ENCODE results near the gene CYP11A1.

CYP11A1 gene

DNA sequence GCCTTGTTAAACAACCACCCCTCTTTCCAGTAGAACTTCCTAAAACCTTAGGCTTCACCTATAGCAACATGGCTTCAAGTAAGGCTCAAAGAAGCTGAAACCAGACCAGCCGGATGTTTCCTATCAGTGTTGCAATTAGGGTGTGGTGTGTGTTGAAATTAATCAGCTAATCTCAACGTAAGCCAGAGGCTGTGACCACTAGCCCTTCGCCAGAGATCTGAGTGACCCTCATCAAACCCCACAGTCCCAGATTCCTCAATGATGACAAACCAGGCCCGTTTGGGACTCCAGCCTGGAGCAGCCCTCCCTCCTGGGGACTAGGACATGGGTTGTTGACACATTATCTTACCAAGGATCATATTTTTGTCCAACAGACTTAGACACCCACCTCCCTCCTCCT is 27.3 kb downstream of the CYP11A1 start:
- peak; percentile 81 for DNase-seq

DNA sequence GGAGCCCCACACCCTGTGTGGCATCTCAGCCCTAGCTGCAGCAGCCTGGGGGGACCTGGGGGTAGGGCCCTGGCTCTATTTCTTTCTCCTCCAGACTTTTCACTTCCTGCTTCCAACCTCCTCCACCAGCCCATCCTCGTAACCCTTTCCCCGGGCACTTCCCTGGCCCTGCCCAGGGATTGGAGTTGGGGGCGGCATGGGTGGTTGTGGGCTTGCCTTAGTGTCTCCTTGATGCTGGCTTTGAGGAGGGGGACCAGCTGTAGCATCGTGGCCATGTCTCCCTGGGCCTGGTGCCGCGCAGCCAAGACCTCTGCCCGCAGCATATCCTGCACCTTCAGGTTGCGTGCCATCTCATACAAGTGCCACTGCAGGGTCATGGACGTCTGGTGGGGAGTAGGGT is 28.1 kb downstream of the CYP11A1 start:
- DNase-seq = no peak

DNA sequence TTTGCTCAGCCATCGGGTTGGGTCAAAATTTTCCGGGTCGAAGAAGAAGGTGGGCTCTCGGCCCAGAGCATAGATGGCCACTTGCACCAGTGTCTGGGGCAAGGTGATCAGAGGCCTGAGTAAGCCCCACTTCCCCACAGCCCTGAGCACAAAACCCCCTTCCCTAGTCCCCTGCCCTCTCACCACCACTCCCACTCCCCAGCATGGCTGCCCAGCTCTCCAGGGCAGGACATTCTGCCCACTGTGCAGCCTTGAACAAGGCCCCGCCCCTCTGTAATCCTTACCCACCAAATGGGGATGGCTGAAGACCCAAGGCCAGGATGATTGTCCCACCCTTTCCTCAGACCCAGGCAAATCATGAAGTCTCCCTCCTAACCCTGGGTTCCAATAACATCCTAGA is 28.8 kb downstream of the CYP11A1 start:
- no peak for DNase-seq

DNA sequence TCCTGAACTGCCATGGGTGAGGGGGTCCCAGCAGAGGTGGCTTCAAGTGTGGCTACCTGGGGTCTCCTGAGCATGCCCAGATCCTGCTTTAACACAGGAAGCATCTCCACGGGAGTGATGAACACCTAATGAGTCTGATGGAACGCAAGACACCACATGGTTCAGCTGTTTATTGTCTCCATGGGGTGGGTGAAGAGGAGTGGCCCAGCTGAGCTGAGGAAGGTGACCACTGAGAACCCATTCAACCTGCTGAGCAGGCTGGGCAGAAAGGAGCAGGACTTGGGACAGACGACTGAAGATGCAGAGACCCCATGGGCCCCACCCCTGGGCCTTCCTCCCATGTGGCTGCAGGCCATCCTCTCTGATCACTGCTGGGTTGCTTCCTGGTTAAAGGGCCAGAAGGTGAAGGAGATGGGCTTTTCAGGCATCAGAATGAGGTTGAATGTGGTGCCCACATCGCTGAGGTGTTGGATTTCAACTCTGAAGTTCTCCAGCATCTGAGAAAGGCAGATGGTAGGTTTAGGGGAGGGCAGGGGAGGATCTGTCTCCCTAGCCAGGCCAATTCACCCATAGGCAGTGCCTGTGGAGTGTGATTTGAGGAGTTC is 29.7 kb downstream of the CYP11A1 start:
- no peak for DNase-seq

DNA sequence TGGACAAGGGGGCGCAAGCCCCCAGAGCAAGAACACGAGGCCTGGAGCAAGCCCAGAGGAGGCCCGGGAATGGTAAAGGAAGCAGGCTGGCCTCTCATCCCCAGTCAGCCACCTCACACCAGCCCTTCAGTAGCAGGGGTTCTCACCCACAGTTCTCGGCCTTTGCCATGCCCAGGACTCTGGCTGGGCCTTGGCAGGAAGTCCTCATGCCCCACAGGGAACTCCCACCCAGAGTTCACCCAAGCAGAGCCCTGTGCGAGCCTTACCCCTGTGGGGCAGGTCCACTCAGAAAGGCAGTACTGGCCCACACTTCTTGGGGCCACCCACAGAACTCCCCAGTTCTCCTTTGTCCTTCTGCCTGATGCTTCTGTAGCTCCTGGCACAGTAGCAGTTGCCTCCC is 30.3 kb downstream of the CYP11A1 start:
- no peak for DNase-seq

DNA sequence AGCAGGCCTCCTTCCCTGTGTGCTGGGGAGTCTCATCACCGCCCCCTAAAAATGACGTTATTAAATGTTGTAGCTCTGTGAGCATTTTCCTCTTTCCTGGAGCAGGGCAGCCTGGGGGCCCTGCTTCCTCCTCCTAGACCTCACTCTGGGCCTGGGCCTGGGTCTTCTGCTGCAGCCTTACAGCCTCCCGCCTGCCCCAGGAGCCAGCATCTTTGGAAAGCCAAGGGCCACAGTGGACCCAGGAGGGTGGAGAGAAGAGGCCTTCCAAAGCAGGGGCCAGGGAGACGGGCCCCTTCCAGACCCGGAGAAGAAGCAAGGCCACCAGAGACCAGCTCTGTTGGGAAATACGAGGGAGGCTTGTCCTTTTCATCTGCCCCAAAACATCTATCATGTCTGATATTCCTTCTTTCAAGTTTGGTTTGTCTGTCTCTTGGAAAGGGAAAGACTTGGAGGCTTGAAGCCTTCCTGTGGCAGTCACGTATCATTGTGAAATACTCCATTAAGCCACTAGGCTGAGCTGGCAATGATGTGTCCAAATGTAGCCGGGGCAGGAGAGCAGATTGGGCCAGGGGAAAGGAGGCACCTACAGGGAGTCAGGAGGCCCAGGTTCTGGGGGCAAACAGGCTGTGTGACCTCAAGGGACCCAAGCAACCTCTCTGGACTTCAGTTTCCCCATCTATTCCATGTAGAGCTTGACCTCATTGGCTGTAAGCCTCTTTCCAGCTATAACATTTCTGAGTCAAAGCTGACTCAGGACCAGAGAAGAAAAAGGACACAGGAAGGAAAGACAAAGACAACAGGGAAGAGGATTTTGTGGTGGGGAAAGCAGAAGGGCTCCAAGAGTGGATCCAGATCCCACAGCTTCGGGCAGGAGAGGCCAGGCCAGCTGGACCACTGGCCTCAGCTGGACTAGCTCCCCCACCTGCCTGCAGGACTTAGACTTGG is 31.1 kb downstream of the CYP11A1 start:
- no peak for DNase-seq

DNA sequence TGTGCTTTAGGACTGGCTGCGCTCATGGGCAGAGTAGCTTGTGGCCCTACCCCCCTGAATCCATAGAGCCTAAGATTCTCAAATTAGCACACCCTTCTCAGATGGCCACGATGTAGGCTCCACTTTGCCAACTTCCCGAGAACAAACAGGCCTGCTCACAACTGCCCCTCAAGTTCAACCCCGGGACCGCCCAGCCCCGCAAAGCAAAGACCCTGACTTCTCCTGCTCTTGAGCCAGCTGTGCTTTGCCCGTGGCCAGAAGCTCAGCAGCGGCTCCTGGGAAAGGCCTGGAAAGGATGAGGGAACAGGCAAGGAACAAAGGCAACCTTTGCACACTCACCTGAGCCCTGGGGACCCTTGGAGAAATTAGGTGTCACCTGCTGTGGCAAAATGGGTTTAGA is 32.0 kb downstream of the CYP11A1 start:
- DNase-seq = no peak

DNA sequence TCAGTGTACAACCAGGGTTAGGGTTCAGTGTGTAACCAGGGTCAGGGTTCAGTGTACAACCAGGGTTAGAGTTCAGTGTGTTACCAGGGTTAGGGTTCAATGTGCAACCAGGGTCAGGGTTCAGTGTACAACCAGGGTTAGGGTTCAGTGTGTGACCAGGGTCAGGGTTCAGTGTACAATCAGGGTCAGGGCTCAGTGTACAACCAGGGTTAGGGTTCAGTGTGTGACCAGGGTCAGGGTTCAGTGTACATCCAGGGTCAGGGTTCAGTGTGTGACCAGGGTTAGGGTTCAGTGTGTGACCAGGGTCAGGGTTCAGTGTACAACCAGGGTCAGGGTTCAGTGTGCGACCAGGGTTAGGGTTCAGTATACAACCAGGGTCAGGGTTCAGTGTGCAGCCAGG is 33.3 kb downstream of the CYP11A1 start:
- DNase-seq = no peak

DNA sequence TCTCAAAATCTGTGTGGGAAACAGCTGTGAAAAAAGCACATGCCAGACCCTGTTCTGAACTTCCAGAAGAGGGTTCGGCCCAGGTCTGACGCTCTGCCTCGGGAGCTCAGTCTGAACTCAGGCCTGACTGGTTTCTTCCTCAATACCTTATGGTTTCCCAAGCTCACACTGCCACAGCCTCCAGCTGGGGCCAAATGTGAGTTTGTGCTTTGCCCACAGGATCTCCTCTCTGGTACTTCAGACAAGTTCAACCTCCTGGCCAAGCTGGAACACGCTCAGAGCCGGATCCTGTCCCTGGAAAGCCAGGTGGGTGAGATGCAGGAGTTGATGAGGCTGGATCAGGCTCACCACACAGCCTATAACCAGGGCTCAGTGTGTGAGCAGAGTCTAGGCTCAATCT is 33.8 kb downstream of the CYP11A1 start:
- no peak for DNase-seq

DNA sequence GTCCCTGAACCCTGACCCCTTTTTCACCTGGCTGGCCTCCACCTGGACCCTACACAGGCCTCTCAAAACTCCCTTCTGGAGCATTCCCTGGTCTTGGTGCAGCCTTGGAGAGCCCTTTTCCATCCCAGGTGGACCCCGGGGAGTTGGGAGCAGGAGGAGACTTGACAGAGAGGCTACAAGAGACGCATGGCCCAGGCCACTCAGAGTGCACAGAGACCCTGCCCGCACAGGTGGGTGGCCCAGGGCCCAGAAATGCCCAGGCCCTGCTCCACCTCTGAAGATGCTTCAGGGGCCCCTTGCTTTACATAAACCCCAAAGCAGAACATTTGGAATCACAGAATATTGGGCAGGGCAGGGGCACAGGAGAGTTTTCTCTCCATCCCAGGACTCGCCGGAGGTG is 34.4 kb downstream of the CYP11A1 start:
- DNase-seq = no peak

DNA sequence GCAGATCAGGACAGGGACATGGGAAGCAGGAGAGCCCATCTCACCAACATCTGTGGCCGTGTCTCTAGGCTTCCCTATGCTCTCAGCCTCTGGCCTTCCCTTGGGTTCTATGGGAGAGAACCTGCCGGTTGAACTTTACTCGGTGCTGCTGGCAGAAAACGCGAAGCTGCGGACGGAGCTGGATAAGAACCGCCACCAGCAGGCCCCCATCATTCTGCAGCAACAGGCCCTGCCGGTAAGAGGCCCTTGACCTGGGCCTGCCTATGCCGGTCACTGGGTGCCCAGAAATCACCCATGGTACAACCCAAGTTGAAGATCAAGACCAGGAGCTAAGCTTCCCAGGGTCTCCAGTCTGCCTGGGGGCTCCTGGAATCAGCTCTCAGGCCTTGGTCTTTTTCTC is 34.8 kb downstream of the CYP11A1 start:
- DNase-seq = no peak

DNA sequence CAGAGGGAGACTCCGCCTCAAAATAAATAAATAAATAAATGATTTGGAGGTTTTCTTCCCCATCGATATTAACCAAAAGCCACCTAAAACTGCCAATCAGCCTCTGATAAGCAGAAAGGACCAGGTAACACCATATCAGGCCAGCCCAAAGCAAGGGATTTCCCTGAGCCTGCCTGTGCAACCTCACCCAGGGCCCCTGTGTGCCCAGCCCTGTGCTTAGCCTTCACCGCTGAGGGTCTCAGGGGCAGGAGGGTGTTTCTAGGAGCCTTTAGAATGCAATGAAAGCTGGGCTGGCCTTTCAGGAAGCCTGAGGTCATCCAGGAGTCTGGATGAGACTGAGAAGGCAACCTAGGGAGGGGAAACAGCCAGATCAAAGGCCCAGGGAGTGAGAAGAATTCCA is 35.4 kb downstream of the CYP11A1 start:
- DNase-seq = no peak

DNA sequence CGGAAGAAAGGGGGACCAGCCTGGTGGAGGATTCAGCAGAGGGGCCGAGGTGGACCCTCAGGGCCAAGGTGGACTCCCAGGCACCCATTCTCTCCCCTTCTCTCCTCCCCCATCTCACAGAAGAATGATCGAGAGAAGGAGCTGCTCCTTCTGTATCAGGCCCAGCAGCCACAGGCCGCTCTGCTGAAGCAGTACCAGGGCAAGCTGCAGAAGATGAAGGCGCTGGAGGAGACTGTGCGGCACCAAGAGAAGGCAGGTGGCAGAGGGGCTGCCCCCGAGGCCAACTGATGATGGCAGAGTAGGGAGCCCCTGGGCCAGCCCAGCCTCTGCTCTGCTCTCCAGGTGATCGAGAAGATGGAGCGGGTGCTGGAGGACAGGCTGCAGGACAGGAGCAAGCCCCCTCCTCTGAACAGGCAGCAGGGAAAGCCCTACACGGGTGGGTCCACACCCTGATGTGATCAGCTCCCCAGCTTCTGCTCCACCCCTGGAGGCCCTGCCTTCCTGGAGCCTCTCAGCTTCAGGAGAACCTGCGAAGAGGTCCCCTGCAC is 36.5 kb downstream of the CYP11A1 start:
- no peak for DNase-seq

DNA sequence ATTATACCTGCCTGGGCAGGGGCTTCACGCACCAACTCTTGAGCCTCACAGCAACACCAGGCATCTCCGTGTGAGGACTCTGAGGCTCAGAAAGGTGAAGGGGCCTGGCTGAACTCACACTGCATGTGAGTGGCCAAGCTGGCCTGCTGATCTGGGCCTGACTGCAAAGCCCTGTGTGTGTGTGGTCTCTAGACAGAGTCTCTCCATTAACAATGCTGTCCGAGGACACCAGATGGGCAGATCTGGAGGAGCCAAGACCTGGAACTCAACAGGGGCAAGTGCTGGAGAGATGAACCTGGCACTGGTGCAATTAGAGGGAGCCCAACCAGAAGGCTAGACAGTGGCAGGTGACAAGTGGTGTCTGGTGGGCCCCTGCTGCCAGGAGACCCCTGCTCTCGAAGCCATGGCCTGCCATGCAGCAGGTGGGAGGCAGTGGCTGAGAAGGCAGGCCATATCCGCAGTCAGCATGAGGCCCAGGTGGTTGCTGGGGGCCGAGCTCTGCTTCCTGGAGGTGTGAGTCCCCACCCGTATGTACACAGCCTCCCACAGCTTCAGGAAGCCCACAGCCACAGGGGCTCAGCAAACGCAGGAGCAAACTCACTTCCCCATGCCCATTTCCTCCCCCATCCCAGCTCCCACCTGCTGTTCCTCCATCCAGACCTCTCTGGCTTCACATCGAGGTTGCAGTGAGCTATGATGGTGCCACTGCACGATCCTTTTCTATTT is 39.0 kb downstream of the CYP11A1 start:
- DNase-seq = no peak

DNA sequence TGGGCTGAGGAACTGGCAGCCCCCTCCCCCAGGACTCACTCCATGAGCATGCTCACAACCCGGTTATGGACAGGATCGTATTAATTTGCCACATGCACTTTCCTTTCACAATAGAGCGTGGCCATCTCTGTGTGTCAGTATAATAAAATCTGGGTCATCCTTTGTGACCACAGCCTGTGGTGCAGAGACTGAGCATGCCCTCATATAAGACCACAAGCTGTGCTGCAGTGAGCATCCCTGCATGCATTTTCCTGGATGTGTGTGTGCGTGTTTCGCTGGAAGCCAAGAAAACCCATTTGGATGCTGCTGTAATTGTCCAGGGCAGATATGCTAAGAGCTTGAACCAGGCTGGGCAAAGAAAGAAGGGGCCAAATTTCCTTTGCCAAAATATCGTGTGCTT is 39.7 kb downstream of the CYP11A1 start:
- DNase-seq = no peak

DNA sequence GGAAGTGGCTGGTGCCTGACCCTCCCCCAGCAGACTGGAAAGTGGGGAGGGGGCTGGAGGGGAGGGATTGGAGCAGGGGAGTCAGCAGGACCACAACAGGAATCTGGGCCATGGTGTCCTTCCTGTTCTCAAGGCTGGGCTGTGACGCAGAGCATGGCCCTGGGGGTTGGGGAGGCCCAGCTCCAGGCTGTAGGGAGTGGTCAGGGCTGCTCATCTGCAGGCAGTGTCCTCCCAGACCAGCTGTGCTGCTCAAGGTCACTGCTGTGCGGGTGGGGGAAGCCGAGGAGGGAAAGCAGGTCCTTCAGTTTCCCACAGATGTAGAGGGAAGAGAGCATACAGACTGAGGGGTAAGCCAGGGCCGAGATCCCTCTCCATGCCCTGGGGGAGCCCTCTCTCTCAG is 40.7 kb downstream of the CYP11A1 start:
- DNase-seq = peak; percentile 77

DNA sequence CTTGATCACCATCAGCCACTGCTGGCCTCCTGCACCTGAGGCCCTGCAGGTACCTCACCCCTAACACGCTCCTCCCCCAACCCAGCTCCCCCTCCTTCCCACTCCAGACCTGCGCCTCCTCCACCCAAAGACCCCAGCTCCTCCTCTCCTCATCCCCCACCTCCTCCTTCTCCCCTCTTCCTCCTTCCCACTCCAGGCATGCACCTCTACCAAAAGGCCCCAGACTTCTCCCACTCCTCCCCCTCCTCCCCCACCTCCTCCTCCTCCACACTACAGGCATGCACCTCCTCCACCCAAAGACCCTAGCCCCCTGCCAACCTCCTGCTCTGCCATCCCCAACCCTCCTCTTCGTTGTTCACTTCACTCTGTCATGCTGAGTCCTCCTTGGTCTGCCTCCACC is 42.7 kb downstream of the CYP11A1 start:
- DNase-seq = no peak

DNA sequence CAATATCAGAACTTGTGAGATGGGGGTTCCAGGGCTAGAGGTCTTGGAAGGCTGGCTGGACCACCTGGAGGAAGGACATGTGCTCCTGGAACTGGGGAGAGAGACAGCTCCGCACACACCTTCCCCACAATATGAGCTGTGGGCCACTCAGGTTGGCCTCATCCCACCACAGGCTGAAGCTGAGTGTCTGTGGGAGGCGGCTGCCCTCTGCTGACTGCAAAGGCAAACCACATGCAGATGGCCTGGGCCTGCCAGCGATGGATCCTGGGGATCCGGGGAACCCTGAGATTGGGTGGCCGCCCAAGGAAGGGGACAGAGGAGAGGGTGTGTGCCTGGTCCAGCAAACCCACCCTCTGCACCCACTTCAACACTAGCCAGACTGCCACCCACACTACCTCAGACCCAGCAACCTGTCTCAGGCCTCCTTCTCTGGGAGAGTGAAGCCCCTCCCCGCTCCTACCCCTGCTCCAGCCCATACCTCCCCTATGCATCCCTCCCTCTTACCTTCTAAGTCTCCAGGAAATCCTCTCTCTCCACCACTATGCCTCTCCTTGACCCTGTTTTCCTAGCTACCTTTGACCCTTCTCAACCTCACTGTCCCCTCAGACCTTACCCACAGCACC is 44.8 kb downstream of the CYP11A1 start:
- DNase-seq = peak; percentile 87

DNA sequence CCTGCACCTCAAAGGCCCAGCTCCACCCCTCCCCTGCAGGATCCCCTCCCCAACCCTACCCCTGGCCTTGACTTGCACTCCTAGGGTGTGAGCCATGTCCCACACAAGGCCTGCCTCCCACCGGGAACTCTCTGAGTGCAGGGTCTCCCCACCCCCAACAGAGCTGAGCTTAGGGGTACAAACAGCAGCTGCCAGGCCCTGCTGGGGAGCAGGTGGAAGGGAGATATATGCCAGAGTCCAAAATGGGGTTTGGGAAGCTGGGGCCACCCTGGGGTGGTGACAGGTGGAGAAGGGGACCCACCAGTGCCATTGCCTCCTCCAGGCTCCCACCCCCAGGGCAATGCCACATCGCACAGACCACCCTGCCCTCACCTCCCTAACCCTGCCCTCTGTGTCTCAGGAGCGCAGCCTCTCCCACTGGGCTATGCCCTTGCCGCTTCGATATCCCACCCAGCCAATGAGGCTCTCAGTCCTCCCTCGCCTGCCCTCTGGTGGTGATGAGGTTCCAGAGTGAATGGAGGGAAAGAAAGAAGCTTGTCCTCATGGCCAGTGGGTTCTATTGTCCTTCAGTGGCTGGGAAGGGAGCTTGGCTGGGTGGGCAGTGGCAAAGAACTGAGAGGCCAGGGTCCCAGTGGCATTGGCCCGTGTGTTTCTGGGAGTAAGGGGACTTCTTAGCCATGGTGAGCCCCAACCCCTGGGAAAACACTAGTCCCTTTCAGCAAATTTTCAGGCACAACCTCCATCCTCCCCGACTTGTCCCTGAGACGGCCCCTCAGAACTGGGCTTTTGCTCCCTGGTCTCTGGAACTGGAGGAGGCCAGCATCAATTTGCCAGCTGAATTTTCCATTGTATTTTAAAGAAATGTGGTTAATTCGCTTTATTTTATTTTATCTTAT is 46.8 kb downstream of the CYP11A1 start:
- no peak for DNase-seq

DNA sequence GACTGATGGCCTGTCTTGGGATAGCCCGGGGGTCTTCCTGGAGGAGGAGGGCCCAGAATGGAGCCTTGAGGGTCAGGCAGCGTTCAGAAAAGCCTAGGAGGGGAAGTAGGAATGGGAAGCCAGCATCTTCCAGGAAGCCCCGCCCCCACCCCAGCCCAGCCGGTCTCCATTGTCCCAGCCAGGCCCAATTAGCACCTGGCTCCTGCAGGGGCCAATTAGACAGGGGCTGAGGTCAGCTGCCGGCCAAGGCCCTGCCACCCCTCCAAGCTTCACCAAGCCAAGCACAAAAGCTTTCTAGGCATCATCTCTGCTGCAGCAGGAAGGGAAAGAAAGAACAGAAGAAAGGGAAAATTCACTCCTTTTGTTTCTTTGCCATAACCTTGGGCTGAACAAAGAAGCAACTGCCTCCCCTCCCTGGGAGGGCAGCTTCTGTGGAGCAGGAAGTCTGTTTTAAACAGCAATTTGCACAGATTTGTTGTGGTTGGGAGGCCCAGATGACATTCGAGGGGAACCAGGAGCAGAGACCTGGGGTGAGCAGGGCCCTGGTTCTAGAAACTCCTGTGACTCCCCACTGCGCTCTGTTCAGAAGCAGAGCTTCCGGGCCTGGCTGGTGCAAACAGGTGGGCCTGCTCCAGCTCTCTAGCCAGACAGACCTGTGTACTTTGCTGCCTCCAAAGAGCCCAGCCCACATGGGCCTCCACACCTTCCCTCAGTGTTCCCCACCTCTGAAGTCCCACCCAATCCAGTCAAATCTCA is 47.7 kb downstream of the CYP11A1 start:
- DNase-seq = peak; percentile 70

DNA sequence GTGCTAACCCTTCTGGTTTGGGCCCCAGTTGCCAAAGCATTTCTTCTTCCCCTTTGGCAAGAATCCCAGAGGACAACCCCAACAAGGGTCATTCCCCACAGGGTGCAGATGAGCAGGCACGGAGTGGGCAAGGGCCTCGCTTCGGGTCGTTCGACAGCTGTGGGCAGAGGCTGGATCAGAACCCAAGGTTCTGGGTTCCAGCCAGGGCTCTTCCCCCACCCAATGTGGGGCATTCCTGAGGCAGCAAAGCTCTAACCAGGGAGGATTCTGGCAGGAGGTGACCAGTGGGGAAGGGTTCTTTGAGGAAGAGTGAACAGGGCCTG is 48.3 kb downstream of the CYP11A1 start:
- DNase-seq = no peak

All from islet precursor cell (in vitro differentiated cells).